ENCODE results near the gene SCGB1C2. TPM values are rescaled to one million over a fixed set of nuclear protein-coding genes. Genes with fewer than 3 reads are reported as not detected.
A peak's percentile ranks its signal among the peaks of the same experiment; 100 is the strongest.
"Not testable (repeated sequence)": the region's sequence is repeated elsewhere in the genome, so short reads cannot be mapped to it uniquely, and the experiment has no call there.

The SCGB1C2 gene
- total RNA-seq (not detected), polyA plus RNA-seq (not detected)

DNA sequence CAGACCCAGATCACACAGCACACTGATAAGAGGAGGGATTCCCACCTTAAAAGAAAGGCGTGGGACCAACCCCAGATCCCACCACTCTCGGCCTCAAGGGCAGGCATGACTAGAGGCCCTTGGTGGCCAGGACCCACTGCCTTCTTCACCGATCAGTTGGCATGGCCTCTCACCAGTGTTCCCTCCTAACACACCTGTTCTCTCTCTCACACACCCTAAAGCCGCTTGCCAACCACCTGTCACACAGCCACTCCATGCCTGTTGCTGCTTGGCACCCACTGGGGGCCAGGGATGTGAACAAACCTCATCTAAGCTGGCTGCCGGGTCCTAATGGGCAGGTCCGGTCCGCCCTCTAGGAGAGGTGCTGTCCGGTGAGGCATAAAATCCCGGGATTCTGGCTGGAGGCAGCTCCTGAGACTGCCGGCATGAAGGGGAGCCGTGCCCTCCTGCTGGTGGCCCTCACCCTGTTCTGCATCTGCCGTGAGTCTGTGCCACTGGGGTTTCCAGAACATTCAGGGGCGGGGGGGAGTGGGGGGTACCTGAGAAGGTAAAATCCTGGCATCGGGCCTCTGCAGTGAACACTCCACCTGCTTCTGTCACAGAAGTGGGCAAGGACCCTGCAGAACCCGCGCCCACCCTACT lies at the start of gene SCGB1C2:
Gene SCGB1C2, plus strand, starts transcription at position 404 of the 642 bp plus-strand sequence. Its CDS starts 22 bp downstream, at position 426.
- H3K4me3 ChIP-seq; H3K27me3 ChIP-seq; H3K9me3 ChIP-seq; intact Hi-C loops (cut with DNase I); H3K36me3 ChIP-seq; H3K4me1 ChIP-seq; H3K27ac ChIP-seq: not testable (repeated sequence)
- 76 to 78% methylated on average over 9 of the region's 16 CpGs for WGBS, 2 donors
- DNase-seq, result peak; percentile 33

GRCh38 chr17:113111-113510 lies 24.3 kb upstream of the SCGB1C2 start:
- WGBS, 2 donors, result no CpG with 5 or more reads among the region's 5 CpGs
- intact Hi-C loops (cut with DNase I); H3K27me3 ChIP-seq; H3K4me1 ChIP-seq; H3K9me3 ChIP-seq; H3K36me3 ChIP-seq; H3K27ac ChIP-seq; DNase-seq; H3K4me3 ChIP-seq: not testable (repeated sequence)

- H3K9me3 ChIP-seq; H3K27ac ChIP-seq; H3K27me3 ChIP-seq; DNase-seq; H3K4me3 ChIP-seq; H3K36me3 ChIP-seq; intact Hi-C loops (cut with DNase I); H3K4me1 ChIP-seq: not testable (repeated sequence)
- WGBS, 2 donors, result 1 to 2% methylated on average over 19 of the region's 20 CpGs
- TF ChIP-seq, protein P1, sequence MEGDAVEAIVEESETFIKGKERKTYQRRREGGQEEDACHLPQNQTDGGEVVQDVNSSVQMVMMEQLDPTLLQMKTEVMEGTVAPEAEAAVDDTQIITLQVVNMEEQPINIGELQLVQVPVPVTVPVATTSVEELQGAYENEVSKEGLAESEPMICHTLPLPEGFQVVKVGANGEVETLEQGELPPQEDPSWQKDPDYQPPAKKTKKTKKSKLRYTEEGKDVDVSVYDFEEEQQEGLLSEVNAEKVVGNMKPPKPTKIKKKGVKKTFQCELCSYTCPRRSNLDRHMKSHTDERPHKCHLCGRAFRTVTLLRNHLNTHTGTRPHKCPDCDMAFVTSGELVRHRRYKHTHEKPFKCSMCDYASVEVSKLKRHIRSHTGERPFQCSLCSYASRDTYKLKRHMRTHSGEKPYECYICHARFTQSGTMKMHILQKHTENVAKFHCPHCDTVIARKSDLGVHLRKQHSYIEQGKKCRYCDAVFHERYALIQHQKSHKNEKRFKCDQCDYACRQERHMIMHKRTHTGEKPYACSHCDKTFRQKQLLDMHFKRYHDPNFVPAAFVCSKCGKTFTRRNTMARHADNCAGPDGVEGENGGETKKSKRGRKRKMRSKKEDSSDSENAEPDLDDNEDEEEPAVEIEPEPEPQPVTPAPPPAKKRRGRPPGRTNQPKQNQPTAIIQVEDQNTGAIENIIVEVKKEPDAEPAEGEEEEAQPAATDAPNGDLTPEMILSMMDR (IDR thresholded peaks at IDR 0.05), result peak in 1 of 4 experiments; percentile 37
Measured at GRCh38 chr17:118339-118917, 18.9 kb upstream of the SCGB1C2 start.

- H3K36me3 ChIP-seq; H3K4me1 ChIP-seq; H3K4me3 ChIP-seq; intact Hi-C loops (cut with DNase I); H3K27ac ChIP-seq; H3K27me3 ChIP-seq; H3K9me3 ChIP-seq: not testable (repeated sequence)
- WGBS, 2 donors, result 93 to 99% methylated on average over 15 to 20 of the region's 40 CpGs
- DNase-seq, result peak; percentile 41
Measured at GRCh38 chr17:133932-134331, 3.4 kb upstream of the SCGB1C2 start.

GRCh38 chr17:134332-134785 lies 3.0 kb upstream of the SCGB1C2 start:
- H3K4me1 ChIP-seq; H3K9me3 ChIP-seq; H3K36me3 ChIP-seq; H3K27ac ChIP-seq; H3K27me3 ChIP-seq; H3K4me3 ChIP-seq; intact Hi-C loops (cut with DNase I): not testable (repeated sequence)
- peak; percentile 3 for DNase-seq
- WGBS, 2 donors, result 68 to 82% methylated on average over 12 to 13 of the region's 25 CpGs

- H3K27me3 ChIP-seq; intact Hi-C loops (cut with DNase I); H3K36me3 ChIP-seq; H3K4me1 ChIP-seq; H3K9me3 ChIP-seq; H3K4me3 ChIP-seq; H3K27ac ChIP-seq: not testable (repeated sequence)
- peak; percentile 30 for DNase-seq
- WGBS, 2 donors, result 84 to 85% methylated on average over 6 of the region's 6 CpGs
Measured at GRCh38 chr17:135022-135421, 2.3 kb upstream of the SCGB1C2 start.

GRCh38 chr17:135895-136294 lies 1.5 kb upstream of the SCGB1C2 start:
- H3K36me3 ChIP-seq; H3K27me3 ChIP-seq; DNase-seq; H3K4me1 ChIP-seq; H3K4me3 ChIP-seq; intact Hi-C loops (cut with DNase I); H3K9me3 ChIP-seq; H3K27ac ChIP-seq: not testable (repeated sequence)
- no CpG with 5 or more reads among the region's 1 CpG for WGBS, 2 donors

GRCh38 chr17:136531-136930 lies 838 bp upstream of the SCGB1C2 start:
- TF ChIP-seq, protein P1 (IDR thresholded peaks at IDR 0.05), result peak in 1 of 4 experiments; percentile 55
- H3K9me3 ChIP-seq; H3K4me1 ChIP-seq; H3K4me3 ChIP-seq; H3K36me3 ChIP-seq; H3K27me3 ChIP-seq; intact Hi-C loops (cut with DNase I); H3K27ac ChIP-seq: not testable (repeated sequence)
- 1 to 3% methylated on average over 3 of the region's 4 CpGs for WGBS, 2 donors
- DNase-seq, result peak; percentile 83

GRCh38 chr17:139401-140205 lies 2.2 kb downstream of the SCGB1C2 start:
- H3K4me1 ChIP-seq; H3K36me3 ChIP-seq; H3K4me3 ChIP-seq; H3K27me3 ChIP-seq; H3K9me3 ChIP-seq; intact Hi-C loops (cut with DNase I); H3K27ac ChIP-seq: not testable (repeated sequence)
- WGBS, 2 donors, result 71 to 81% methylated on average over 21 of the region's 22 CpGs
- peak; percentile 53 for DNase-seq
